GM12872 (cell line): ENCODE data around the gene KLF8.

Experiments used
- CTCF ChIP-seq: IDR thresholded peaks from 3 replicates; pipeline ENCODE4 v1.5.1; 2011; ENCODE audit warnings: low read depth, mild to moderate bottlenecking, low read length, moderate library complexity; ENCODE audit not compliant: insufficient read depth

Gene KLF8

GRCh38 chrX:56232221-56233082, at the start of gene KLF8:
KLF8 (plus strand) TSS chrX:56232356; CDS start chrX:56233335, 979 bp downstream.
- TF ChIP-seq CTCF = no peak

GRCh38 chrX:56211701-56212100, 20.5 kb upstream of the KLF8 start:
- TF ChIP-seq CTCF = no peak

GRCh38 chrX:56216332-56216731, 15.8 kb upstream of the KLF8 start:
- no peak for TF ChIP-seq CTCF

GRCh38 chrX:56219700-56220099, 12.5 kb upstream of the KLF8 start:
- no peak for TF ChIP-seq CTCF

DNA sequence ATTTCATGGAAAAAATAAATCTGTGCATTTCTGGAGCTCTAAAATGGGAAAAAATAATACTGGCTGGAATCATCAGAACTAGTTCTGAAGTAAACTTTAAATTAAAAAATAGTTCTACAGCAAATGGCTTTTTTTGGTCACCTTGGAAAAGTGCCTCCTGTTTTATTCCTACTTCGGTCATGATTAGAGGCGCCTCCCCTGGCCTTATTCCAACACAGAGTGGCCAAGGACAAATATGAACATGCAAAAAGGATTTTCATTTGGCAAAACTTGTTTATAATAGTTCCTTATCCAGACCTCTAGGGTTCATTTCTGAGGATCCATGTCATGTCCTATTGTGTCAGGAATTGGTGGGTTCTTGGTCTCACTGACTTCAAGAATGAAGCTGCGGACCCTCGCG, 11.1 kb upstream of the KLF8 start:
- TF ChIP-seq CTCF = no peak

DNA sequence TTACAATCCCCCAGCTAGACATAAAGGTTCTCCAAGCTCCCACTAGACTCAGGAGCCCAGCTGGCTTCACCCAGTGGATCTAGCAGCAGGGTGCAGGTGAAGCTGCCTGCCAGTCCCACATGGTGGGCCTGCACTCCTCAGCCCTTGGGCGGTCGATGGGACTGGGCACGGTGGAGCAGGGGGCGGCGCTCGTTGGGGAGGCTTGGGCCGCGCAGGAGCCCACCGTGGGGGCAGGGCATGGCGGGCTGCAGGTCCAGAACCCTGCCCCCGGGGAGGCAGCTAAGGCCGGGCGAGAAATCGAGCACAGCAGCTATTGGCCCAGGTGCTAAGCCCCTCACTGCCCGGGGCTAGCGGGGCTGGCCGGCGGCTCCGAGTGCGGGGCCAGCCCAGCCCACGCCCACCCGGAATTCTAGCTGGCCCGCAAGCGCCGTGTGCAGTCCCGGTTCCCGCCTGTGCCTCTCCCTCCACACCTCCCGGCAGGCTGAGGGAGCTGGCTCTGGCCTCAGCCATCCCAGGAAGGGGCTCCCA, 9.6 kb upstream of the KLF8 start:
- TF ChIP-seq CTCF = no peak

GRCh38 chrX:56226980-56227379, 5.2 kb upstream of the KLF8 start:
- TF ChIP-seq CTCF = no peak
